ENCODE data around the gene TMEM272.

GRCh38 chr13:51768378-51768921, 76.5 kb downstream of the TMEM272 start:
- TF ChIP-seq POLR2A (IDR thresholded peaks at IDR 0.05): no peak
- TF ChIP-seq CTCF (IDR thresholded peaks at IDR 0.05): no peak
- no peak for TF ChIP-seq EP300 (IDR thresholded peaks at IDR 0.05; ENCODE audit: low read depth)
- TF ChIP-seq POLR2AphosphoS5 (IDR thresholded peaks at IDR 0.05): no peak

All from transverse colon (tissue), 4 donors.